Anterior cingulate cortex (tissue), 58 donors: ENCODE measurements around the gene ZYX.
"Not testable (repeated sequence)": the region's sequence is repeated elsewhere in the genome, so short reads cannot be mapped to it uniquely, and the experiment has no call there.

ENCODE experiments used
- DNase-seq, 58 donors: peaks; one replicate each; lab custom pipeline; 2025; lab: John Stamatoyannopoulos, UW

Gene ZYX

GRCh38 chr7:143413123-143413522 is 32.0 kb downstream of the ZYX start:
- no peak for DNase-seq

DNA sequence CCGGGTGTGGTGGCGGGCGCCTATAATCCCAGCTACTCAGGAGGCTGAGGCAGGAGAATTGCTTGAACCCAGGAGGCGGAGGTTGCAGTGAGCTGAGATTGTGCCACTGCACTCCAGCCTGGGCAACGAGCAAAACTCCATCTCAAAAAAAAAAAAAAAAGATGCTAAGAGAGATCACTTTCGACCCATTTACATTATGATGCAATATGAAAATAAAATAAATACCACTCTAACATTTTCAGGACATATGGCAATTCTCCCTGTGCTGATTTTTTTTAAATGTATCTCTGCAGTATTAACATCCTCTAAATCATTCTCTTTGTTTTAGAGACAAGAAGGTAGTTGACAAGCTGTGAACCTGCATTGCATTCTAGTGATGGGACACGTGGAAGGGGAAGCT is 34.1 kb downstream of the ZYX start:
- DNase-seq = not testable (repeated sequence)

DNA sequence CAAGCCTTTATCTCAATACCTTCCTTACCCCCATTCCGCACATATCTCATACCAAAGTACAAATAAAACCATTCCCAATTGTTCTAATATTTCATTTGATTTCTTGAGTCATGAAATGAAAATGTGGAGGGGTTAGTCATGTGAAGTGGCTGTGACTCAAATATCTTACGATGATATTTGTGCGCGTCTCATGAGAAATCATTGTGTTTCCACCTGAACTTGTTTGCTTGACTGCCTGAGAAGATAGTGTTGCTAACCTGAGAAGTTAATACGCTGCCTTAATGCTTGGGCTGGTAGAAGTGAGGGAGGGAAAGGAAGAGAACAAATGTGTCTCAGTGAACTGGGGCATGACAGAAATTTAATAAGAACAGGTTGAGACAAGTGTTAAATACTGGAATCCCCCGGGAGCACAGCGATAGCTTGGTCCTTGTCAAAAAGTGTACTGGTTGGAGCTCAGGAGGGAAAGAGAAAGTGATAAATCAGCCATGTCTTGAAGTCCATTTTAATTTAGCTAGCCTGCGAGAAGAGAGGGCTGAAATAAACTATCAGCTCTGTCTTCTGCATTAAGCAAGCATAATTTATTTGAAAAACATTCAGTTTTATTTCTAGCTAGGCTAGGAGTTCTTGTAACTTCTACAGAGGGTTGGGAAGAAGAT is 34.7 kb downstream of the ZYX start:
- DNase-seq = no peak

DNA sequence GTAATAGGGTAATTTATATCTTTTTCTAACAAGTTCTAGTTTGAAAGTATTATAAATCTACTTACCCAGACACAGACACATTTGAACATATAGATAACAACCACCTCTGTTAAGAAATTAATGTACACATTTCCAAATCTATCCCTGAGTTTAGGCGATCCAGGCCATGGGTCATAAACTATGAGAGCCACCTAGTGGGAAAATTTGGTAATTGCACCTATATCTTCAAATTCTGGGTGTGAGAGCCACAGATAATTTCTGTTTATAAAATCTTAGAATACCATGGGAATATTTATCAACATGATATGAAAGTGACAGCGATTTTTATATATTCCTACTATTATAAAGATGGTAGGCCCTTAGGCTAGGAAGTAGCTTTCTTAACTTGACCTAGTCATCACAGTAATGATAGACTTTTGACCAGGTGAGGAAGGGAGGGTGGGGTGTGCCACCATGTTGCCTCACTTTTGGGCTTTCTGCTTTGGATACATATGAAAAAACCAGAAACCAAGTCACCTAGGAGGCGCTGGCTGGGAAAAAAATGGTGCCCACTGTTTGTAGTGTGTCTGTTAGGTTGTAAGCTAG is 35.5 kb downstream of the ZYX start:
- peak in 1 of 58 donors; percentile 34 for DNase-seq

- DNase-seq = no peak
Observed at GRCh38 chr7:143417734-143418383, 36.7 kb downstream of the ZYX start.

GRCh38 chr7:143418681-143419458 is 37.7 kb downstream of the ZYX start:
- DNase-seq = no peak

DNA sequence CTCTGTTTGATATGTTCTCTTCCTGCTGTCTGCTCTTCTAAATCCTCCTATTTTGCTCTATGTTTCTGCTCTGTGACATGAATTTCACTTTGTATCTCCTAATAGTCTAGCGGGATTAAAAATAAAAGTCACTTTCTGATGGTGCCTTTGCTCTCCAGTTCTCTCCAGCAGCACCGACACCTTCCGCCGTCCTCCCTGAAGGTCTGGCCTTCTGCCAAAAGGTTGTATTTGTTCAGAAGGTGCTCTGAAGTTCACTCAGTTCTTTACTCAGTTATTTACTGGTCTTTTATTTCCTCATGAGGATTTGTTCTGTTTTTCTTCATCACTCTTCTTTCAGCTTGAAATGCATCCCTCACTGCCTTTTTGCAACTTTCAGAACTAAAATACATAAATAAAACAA is 38.7 kb downstream of the ZYX start:
- DNase-seq = no peak

DNA sequence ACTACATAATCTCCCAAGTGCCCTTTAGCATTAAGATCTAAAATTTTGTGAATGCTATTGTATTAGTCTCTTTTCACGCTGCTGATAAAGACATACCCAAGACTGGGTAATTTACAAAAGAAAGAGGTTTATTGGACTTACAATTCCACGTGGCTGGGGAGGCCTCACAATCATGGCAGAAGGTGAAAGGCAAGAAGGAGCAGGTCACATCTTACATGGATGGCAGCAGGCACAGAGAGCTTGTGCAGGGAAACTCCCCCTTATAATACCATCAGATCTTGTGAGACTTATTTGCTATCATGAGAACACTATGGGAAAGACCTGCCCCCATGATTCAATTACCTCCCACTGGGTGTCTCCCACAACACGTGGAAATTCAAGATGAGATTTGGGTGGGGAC is 39.5 kb downstream of the ZYX start:
- not testable (repeated sequence) for DNase-seq

DNA sequence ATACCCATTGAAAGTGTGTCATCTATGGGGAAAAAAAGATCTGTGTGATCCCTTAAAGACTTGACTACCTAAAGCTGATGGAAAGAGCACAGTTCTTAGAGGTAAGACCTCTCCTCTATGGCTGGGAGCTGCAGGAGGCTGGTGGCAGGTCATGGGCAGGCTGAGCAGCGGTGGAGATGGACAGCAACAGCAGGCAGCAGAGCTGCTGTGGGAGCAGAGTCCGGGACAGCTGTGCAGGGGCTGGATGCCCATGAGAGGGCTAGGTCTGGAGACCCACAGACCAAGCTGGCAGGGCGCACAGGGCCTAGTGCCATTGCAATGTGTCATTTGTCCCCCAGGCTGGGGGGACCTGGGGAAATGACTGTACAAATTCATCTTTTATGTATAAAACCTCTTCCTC is 40.9 kb downstream of the ZYX start:
- no peak for DNase-seq

GRCh38 chr7:143424476-143424875 is 43.3 kb downstream of the ZYX start:
- not testable (repeated sequence) for DNase-seq

DNA sequence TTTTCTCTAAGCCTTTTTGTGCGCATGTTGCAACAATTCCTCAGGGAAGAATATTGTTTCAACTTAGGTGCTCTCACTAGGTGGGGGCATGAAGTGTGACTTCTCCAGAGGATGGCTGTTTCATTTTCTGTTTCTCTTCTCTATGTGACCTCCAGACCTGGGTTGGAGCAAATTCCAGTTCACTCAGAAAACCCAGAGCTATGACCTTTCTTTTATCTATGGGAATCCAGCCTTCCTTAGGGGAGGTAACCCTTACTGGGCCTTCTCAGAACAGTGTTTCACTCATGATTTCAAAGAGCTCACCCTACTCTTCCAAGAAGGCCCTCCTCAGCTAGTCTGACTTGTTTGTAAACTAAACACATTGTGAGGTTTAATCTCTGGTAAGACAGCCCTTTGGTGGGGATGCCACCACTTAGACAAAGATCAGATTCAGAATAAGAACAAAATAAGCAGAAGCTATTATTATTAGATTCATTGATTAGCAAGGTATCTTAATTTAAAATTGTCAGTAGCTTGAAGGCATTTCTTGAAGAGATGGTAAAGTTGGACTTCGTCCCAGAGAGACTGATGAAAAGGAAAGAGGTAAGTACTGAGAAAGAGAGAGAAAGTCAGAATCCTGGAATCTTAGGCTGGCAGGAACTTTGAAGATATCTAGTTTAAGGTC is 45.5 kb downstream of the ZYX start:
- no peak for DNase-seq

DNA sequence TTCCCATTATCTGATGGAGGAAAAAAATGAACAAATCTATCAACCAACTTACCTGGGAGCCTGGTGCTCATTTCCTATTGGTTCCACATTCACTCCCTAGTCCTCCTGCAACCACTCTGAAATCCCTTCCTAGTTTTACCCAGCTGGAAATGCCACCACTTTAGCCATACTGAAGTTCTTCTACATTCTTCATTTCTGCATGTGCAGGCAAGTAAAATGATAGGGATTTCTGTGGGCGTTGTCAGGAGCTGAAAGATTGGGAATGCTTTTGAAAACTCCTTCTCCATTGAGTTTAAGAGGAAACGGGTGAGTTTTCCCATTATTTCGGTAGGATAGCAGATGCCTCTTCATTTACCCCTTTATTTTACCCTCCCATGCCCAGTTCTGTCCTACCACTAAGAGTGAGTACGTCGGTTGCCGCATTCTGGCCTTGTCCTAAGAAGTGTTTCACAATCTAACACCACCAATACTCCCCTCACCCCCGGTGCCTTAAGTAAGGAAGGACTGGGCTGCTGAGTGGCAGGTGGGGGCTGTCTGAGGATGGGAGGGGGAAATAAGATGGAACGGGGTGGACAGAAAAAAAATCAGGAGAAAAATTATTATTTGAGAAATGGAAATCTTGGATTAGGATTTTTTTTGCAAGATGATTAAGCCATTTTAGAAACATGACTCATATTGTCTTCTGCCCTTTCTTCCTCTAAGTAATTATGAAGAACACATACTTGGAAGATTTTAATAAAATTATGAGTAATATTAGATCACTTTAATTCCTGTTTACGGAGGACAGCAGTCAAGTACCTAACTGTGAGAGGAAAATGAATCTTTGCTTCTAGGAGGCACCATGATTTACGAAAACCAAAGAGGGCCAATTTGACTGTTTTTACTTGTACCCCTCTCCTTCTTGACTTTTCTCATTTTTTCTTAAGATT is 48.9 kb downstream of the ZYX start:
- DNase-seq = no peak

GRCh38 chr7:143431109-143431508 is 50.0 kb downstream of the ZYX start:
- no peak for DNase-seq

DNA sequence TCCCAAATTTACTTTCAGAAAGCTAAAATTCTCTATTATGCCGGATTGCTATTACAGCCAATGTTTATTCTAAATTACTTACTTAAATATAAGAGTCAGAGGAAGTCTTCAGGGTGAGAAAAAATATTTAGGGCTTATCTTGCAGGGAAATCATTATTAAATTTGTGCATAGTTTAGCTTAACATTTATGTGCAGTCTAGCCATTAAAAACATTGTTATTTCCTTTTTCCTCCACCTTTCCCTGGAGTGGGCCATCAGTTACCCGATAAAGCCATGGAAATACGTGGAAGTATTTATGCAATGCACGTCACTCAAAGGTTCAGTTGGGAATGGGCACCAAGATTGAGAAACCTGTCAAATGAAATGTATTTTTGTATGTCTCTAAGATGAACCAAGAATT is 52.6 kb downstream of the ZYX start:
- no peak for DNase-seq

- DNase-seq = no peak
Observed at GRCh38 chr7:143434660-143435059, 53.5 kb downstream of the ZYX start.

GRCh38 chr7:143435266-143435665 is 54.1 kb downstream of the ZYX start:
- DNase-seq = no peak

GRCh38 chr7:143436325-143436946 is 55.3 kb downstream of the ZYX start:
- no peak for DNase-seq

GRCh38 chr7:143437578-143437977 is 56.4 kb downstream of the ZYX start:
- DNase-seq = no peak

DNA sequence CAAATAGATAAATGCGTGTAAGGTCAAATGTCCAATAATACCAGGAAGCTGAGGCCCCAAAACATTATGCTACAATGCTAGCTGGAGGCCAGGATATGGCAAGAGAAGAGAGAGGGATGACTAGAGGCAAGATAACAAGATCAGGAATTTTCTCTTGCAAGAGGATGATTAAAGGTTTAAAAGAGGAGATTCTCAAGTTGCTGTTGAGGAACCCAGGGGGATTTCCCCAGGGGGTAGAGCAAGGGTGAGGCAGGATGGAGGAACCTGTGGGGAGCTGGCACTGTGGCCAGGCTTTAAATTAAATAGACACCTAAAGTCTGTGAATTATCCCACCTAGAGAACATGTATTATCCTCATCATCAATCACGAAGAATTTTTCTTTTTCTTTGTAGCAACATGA is 58.7 kb downstream of the ZYX start:
- DNase-seq = no peak
